Epithelial cell of esophagus (primary cell): Measurements from ENCODE around the gene NFATC2.

Experiments
- DNase-seq: peaks from one replicate; pipeline ENCODE4 v3.0.0; 2010; ENCODE audit warnings: low read depth
- H3K4me3 ChIP-seq: 2 replicates; pipeline ENCODE4 v1.5.1; 2011; ENCODE audit warnings: mild to moderate bottlenecking, low read length, control low read depth
- TF ChIP-seq, protein P1 (sequence below): IDR thresholded peaks from 2 replicates; pipeline ENCODE4 v1.5.1; 2011; ENCODE audit warnings: low read depth, mild to moderate bottlenecking, low read length, control low read depth, inconsistent platforms; ENCODE audit not compliant: insufficient read depth; ENCODE audit errors: missing control alignments

The NFATC2 gene

GRCh38 chr20:51473256-51473655, 69.3 kb downstream of the NFATC2 start:
- no peak for DNase-seq
- TF ChIP-seq, protein P1, sequence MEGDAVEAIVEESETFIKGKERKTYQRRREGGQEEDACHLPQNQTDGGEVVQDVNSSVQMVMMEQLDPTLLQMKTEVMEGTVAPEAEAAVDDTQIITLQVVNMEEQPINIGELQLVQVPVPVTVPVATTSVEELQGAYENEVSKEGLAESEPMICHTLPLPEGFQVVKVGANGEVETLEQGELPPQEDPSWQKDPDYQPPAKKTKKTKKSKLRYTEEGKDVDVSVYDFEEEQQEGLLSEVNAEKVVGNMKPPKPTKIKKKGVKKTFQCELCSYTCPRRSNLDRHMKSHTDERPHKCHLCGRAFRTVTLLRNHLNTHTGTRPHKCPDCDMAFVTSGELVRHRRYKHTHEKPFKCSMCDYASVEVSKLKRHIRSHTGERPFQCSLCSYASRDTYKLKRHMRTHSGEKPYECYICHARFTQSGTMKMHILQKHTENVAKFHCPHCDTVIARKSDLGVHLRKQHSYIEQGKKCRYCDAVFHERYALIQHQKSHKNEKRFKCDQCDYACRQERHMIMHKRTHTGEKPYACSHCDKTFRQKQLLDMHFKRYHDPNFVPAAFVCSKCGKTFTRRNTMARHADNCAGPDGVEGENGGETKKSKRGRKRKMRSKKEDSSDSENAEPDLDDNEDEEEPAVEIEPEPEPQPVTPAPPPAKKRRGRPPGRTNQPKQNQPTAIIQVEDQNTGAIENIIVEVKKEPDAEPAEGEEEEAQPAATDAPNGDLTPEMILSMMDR: no peak
- H3K4me3 ChIP-seq: no peak overlapping the region

DNA sequence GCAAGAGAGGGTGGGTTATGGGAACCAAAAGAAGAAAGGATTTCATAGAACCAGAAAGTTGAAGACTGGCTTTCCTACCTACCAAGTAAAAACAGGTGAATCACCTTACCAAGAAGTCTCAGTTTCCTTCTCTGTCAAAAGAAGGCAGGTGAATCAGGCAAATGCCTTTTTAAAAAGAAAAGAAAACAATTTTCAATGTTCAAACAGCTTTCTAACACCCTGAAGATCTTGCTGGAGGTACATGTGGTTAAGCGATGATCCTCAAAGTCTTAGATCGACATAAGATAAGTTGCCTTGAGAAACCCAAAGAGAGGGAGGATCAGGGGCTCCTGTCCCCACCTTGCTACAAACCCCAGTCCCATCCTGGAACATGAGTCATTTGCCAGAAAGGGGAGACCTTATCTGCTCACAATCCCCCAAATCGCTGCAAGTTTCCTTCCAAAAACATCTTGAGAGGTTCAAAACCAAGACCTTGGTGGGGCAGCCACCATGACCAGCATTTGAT, 71.6 kb downstream of the NFATC2 start:
- TF ChIP-seq, protein P1: no peak
- no peak for DNase-seq

DNA sequence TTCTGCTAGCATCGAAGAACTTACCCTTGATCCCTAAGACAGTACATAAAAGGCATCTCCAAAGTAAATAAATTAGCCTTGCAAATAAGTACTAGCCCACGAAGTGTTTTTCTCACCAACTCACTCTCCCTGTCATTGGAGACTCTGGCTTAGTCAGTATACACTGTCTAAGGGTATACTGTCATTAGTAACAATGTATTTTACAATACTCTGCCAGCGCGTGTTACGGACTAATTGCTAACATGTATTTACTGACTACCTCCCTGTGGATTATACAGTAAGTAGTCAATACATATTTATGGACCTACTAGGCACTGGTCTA, 72.1 kb downstream of the NFATC2 start:
- TF ChIP-seq, protein P1: no peak
- DNase-seq: no peak
- no peak overlapping the region for H3K4me3 ChIP-seq

More for the DNA sequence above, 71.6 kb downstream of the NFATC2 start:
- no peak overlapping the region for H3K4me3 ChIP-seq

DNA sequence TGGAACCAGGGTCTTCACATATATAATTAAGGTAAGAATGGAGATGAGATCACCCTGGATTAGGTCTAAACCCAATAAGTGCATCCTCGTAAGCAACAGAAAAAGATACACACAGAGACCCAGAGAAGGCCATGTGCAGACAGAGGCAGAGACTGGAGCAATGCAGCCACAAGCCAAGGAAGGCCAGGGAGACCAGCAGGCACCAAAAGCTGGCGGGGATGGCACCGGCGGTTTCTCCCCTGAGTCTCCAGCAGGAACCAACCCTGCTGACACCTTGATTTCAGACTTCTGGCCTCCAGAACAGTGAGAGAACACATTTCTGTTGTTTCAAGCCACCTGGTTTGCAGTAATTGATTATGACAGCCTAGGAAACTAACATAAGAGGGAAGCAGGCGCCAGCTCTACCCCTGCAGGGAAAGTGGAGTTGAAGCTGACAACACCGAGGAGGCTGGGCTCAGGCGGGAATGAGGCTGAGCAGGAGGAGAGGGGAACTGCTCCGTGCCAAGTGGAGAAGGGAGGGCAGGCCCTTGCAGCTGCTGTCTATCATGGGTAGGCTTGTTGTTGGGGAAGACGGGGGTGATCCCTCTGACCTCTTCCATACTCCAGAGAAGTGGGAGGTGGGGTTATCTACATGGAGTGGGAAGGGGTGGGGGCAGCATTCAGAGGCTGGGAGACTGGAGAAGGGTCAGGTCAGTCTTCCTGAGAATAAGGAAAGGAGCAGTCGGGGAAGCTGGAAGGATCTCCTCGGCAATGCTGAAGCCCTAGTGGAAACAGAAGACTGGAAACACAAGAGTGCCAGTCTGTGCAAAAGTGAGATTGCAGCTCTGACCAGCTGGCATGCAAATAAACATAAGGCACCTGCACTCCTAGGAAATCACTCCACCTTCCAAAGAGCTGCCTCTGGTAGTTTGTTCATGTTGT, 72.7 kb downstream of the NFATC2 start:
- no peak for DNase-seq
- TF ChIP-seq, protein P1: no peak
- no peak overlapping the region for H3K4me3 ChIP-seq

DNA sequence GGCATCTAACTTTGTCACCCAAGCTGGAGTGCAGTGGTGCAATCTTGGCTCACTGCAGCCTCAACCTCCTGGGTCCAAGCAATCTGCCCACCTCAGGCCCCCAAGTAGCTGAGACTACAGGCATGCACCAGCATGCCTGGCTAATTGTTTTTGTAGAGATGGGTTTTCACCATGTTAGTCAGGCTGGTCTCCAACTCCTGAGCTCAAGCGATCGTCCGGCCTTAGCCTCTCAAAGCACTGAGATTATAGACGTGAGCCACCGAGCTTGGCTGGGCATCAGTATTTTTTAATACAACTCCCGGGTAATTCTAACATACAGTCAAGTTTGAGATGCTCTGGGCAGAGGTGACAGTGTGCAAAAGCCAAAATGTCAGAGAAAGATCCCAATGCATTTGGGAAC, 73.5 kb downstream of the NFATC2 start:
- no peak for DNase-seq
- H3K4me3 ChIP-seq: no peak overlapping the region
- TF ChIP-seq, protein P1: no peak

DNA sequence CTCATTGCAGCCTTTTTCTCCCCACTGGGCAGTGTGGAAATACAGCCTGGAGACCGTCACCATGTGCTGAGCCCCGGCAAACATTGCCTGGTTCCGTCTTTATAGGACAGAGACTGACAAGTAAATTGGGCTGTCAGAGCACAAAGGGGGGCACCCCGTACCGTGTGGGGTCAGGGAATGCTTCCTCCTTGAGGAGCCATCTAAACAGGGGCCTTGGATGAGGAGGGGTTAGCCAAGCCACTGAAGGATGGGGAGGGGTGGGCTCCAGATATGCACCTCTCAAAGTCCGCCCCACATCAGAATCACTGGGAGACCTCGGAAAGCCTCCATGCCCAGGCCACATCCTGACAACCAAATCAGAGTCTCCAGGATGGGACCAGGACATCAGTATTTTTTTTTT, 73.9 kb downstream of the NFATC2 start:
- no peak overlapping the region for H3K4me3 ChIP-seq
- TF ChIP-seq, protein P1: no peak
- no peak for DNase-seq
